HepG2 (cell line): ENCODE measurements around the gene CD248. TPM values are rescaled to one million over a fixed set of nuclear protein-coding genes. Genes with fewer than 3 reads are reported as not detected.

Source experiments
- ARNT2 ChIP-seq: sonication (generic); formaldehyde crosslinking; IDR thresholded peaks from 2 replicates; pipeline ENCODE4 v1.8.0; 2022; ENCODE audit warnings: mild to moderate bottlenecking, low read depth, missing genetic modification reagents, moderate library complexity
- GATAD2A ChIP-seq: IDR thresholded peaks from 2 replicates; pipeline ENCODE4 v1.6.1; 2016
- JARID2 ChIP-seq: sonication (generic); formaldehyde crosslinking; IDR thresholded peaks from 2 replicates; pipeline ENCODE4 v1.8.1; 2023; ENCODE audit warnings: missing genetic modification reagents, inconsistent platforms; ENCODE audit not compliant: insufficient replicate concordance
- KLF15 ChIP-seq: sonication (generic); formaldehyde crosslinking; IDR thresholded peaks from 2 replicates; pipeline ENCODE4 v1.8.1; 2023; ENCODE audit warnings: borderline replicate concordance, mild to moderate bottlenecking, inconsistent platforms, missing genetic modification reagents, mixed read lengths
- NFYB ChIP-seq: sonication (generic); formaldehyde crosslinking; IDR thresholded peaks from 2 replicates; pipeline ENCODE4 v1.4.0; 2020; ENCODE audit warnings: missing genetic modification reagents
- RXRB ChIP-seq: IDR thresholded peaks from 2 replicates; pipeline ENCODE4 v1.6.1; 2016; ENCODE audit warnings: borderline replicate concordance, missing genetic modification reagents, missing compliant biosample characterization
- SIN3B ChIP-seq: fragments of 150-350 bp; IDR thresholded peaks from 2 replicates; pipeline ENCODE4 v1.6.1; 2014; ENCODE audit warnings: low read length
- TBP ChIP-seq: sonication (generic); formaldehyde crosslinking; IDR thresholded peaks from 2 replicates; pipeline ENCODE4 v1.5.0; 2020; ENCODE audit warnings: missing genetic modification reagents
- TRIM24 ChIP-seq: sonication (generic); formaldehyde crosslinking; IDR thresholded peaks from 2 replicates; pipeline ENCODE4 v1.8.0; 2022; ENCODE audit warnings: mild to moderate bottlenecking, missing genetic modification reagents
- ZBTB7B ChIP-seq: sonication (generic); formaldehyde crosslinking; IDR thresholded peaks from 2 replicates; pipeline ENCODE4 v1.4.0; 2020; ENCODE audit warnings: missing genetic modification reagents
- ZFP36L2 ChIP-seq: sonication (generic); formaldehyde crosslinking; IDR thresholded peaks from 2 replicates; pipeline ENCODE4 v1.4.0; 2020; ENCODE audit warnings: missing genetic modification reagents
- ZFYVE20 ChIP-seq: sonication (generic); formaldehyde crosslinking; IDR thresholded peaks from 2 replicates; pipeline ENCODE4 v1.8.0; 2023; ENCODE audit warnings: low read depth, mild to moderate bottlenecking, moderate library complexity, missing genetic modification reagents, borderline replicate concordance
- ZNF549 ChIP-seq: sonication (generic); formaldehyde crosslinking; IDR thresholded peaks from 2 replicates; pipeline ENCODE4 v1.5.0; 2020; ENCODE audit warnings: missing genetic modification reagents
- ZNF556 ChIP-seq: sonication (generic); formaldehyde crosslinking; IDR thresholded peaks from 2 replicates; pipeline ENCODE4 v1.4.0; 2020; ENCODE audit warnings: mild to moderate bottlenecking, missing genetic modification reagents, borderline replicate concordance
- ZNF589 ChIP-seq: sonication (generic); formaldehyde crosslinking; conservative IDR thresholded peaks from 2 replicates; pipeline ENCODE4 v1.8.0; 2022; ENCODE audit warnings: mild to moderate bottlenecking, moderate library complexity, missing genetic modification reagents
- ZNF598 ChIP-seq: sonication (generic); formaldehyde crosslinking; IDR thresholded peaks from 2 replicates; pipeline ENCODE4 v1.5.1; 2020; ENCODE audit warnings: mild to moderate bottlenecking, missing genetic modification reagents, borderline replicate concordance
- polyA plus RNA-seq, 8 experiments: library from polyadenylated mRNA; depleted of rRNA in 3 of 8; stranded (reverse) in 7 of 8; unstranded in 1 of 8; fragments of >200 nt; fragmentation: Illumina TruSeq in 4 of 8; extraction: Trizol in 4 of 8; gene quantifications; 2 replicates each; pipeline versions ENCODE4 v1.2.1 to v1.2.3, GENCODE V29; 2011 to 2016; ENCODE audit warnings: low read depth in 4 of 8, missing spikeins in 1 of 8, mixed read lengths in 1 of 8; ENCODE audit not compliant: insufficient read depth in 1 of 8
- total RNA-seq, 5 experiments: library from RNA; depleted of rRNA; stranded (reverse); fragments of >200 nt; fragmentation: Illumina TruSeq; extraction: Trizol; gene quantifications; 2 replicates each; pipeline ENCODE4 v1.2.3, GENCODE V29; 2016; ENCODE audit warnings: low read depth in 1 of 5
- TF ChIP-seq, protein P1 (sequence below): IDR thresholded peaks from 2 replicates; pipeline ENCODE4 v1.6.1; 2016; ENCODE audit warnings: mild to moderate bottlenecking, missing biosample characterization, missing genetic modification reagents
- TF ChIP-seq, protein P2 (sequence below): IDR thresholded peaks from 2 replicates; pipeline ENCODE4 v1.6.1; 2016; ENCODE audit warnings: control low read depth
- TF ChIP-seq, protein P3 (sequence below): sonication (generic); formaldehyde crosslinking; IDR thresholded peaks from 2 replicates; pipeline ENCODE4 v1.8.0; 2022; ENCODE audit warnings: mild to moderate bottlenecking, missing genetic modification reagents; ENCODE audit not compliant: insufficient replicate concordance

Gene CD248
- total and polyA plus RNA-seq, 2 of the 13 experiments (the other 11 are each of a cell fraction or from before 2014, with no cell fraction given) = 0.25 to 0.35 TPM

DNA sequence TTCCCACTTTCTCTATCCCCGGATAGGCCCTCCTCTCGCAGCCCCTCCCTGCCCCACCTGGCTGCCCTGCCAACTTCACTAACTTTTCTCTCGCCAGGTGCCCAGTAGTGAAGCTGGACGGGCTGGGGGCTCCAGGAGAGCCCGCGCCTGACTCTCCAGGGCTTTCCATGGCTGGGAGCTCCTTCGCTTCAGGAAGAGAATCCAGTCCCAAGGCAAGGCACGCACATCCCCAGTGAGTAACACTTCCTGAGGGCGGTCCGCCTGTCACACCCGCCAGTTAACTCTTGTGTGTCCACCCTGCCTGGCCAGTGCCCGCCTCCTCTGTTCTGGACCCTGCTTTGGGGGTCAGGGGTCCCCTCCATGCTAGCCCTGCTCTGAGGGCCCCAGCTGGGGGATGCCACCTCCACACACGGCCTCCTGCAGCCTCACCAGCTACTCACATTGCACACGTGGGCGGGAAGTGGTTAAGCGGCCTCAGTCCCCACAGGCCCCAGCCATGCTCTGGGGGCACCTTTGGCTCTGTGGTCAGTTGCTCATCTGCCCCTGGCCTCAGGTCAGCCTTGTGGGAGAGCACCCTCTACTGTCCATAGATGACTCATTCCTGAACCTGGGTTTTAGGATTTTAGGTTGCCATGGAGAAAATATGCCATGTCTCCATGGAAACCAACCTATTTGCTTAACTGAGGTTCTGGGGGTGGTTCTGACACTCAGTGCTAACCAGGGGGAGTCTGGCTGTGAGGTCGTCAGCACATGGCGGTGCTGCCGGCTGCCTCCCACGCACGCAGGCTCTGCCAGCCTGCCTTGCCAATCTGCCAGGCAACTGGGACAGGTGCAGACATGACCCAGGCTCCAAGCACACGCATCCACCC, 19.6 kb upstream of the CD248 start, which contains the start of gene RIN1 (continued):
- TF ChIP-seq, protein P1, sequence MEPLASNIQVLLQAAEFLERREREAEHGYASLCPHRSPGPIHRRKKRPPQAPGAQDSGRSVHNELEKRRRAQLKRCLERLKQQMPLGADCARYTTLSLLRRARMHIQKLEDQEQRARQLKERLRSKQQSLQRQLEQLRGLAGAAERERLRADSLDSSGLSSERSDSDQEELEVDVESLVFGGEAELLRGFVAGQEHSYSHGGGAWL (CRISPR knock-in tag) = peak; percentile 56
- TF ChIP-seq JARID2 (CRISPR knock-in tag) (no peak), ZNF589 (CRISPR knock-in tag) (peak; percentile 65; the same call in 1 of the 2 replicates), TRIM24 (CRISPR knock-in tag) (no peak), KLF15 (CRISPR knock-in tag) (no peak), ZBTB7B (CRISPR knock-in tag) (peak; percentile 89), NFYB (no peak), ZNF598 (0 out of 2 replicates have a peak, but pooled peaks have one; percentile 20), SIN3B (peak; percentile 42; the same call in 1 of the 2 replicates), RXRB (CRISPR knock-in tag) (peak; percentile 68; the same call in 1 of the 2 replicates), TBP (CRISPR knock-in tag) (no peak), ARNT2 (CRISPR knock-in tag) (peak; percentile 56), ZFYVE20 (CRISPR knock-in tag) (no peak), ZFP36L2 (CRISPR knock-in tag) (no peak), GATAD2A (peak; percentile 88), ZNF556 (CRISPR knock-in tag) (peak; percentile 54; the same call in 1 of the 2 replicates), ZNF549 (CRISPR knock-in tag) (no peak)
- TF ChIP-seq, protein P2, sequence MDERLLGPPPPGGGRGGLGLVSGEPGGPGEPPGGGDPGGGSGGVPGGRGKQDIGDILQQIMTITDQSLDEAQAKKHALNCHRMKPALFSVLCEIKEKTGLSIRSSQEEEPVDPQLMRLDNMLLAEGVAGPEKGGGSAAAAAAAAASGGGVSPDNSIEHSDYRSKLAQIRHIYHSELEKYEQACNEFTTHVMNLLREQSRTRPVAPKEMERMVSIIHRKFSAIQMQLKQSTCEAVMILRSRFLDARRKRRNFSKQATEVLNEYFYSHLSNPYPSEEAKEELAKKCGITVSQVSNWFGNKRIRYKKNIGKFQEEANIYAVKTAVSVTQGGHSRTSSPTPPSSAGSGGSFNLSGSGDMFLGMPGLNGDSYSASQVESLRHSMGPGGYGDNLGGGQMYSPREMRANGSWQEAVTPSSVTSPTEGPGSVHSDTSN (CRISPR knock-in tag) = no peak
- TF ChIP-seq, protein P3, sequence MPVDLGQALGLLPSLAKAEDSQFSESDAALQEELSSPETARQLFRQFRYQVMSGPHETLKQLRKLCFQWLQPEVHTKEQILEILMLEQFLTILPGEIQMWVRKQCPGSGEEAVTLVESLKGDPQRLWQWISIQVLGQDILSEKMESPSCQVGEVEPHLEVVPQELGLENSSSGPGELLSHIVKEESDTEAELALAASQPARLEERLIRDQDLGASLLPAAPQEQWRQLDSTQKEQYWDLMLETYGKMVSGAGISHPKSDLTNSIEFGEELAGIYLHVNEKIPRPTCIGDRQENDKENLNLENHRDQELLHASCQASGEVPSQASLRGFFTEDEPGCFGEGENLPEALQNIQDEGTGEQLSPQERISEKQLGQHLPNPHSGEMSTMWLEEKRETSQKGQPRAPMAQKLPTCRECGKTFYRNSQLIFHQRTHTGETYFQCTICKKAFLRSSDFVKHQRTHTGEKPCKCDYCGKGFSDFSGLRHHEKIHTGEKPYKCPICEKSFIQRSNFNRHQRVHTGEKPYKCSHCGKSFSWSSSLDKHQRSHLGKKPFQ (CRISPR knock-in tag) = no peak
